Placental epithelial cell (primary cell): ENCODE results near the gene MRPL53. TPM values are rescaled to one million over a fixed set of nuclear protein-coding genes. Genes with fewer than 3 reads are reported as not detected.

Experiments used
- total RNA-seq: library from RNA; depleted of rRNA; stranded (reverse); fragments of >200 nt; gene quantifications from 2 replicates; pipeline ENCODE4 v1.2.3, GENCODE V29; 2012

The MRPL53 gene
- 24.1 and 31.8 TPM in 2 replicates for total RNA-seq

GRCh38 chr2:74472086-74472944, at the start of gene MRPL53:
Gene MRPL53, minus strand, starts transcription at chr2:74472680. Its CDS starts 20 bp downstream, at chr2:74472660.

DNA sequence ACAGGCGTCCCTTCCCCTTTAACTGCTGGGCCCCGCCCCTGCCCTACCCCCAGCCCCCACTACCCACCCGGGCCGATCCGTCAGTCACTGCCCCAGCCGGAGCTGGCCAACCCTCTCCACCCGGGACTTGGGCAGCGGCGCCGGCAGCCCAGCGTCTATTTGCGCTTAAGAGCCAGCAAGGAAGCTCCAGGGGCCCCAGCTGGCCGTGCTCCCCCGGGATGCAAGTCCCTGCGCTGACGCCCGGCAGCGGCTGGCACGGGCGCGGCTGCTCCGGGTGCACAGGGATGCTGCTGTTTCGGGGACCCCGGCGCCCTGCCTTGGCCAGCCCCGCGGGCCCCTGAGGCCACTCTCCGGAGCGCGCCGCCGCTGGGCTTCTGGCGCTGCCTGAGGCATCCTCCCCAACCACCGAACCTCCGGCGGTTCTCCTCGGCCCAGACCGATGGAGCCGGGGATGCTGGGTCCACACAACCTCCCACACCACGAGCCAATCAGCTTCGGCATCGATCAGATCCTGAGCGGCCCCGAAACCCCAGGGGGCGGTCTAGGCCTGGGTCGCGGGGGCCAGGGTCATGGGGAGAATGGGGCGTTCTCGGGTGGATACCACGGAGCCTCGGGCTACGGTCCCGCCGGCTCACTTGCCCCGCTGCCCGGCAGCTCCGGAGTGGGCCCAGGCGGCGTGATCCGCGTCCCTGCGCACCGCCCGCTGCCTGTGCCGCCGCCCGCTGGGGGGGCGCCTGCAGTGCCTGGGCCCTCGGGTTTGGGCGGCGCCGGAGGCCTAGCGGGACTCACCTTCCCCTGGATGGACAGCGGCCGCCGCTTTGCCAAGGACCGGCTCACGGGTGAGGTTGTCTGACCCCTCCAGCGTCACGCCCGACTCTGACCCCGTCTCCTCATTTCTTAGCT, 42.1 kb upstream of the MRPL53 start, which contains the start of gene TLX2:
Gene TLX2 (plus strand): TSS at position 83 of the 903 bp plus-strand sequence. CDS start 357 bp downstream, at position 440.

GRCh38 chr2:74507145-74507925, 34.9 kb upstream of the MRPL53 start, which contains the start of gene PCGF1:
Gene PCGF1, minus strand, starts transcription at chr2:74507695. Its CDS starts 27 bp downstream, at chr2:74507668.

DNA sequence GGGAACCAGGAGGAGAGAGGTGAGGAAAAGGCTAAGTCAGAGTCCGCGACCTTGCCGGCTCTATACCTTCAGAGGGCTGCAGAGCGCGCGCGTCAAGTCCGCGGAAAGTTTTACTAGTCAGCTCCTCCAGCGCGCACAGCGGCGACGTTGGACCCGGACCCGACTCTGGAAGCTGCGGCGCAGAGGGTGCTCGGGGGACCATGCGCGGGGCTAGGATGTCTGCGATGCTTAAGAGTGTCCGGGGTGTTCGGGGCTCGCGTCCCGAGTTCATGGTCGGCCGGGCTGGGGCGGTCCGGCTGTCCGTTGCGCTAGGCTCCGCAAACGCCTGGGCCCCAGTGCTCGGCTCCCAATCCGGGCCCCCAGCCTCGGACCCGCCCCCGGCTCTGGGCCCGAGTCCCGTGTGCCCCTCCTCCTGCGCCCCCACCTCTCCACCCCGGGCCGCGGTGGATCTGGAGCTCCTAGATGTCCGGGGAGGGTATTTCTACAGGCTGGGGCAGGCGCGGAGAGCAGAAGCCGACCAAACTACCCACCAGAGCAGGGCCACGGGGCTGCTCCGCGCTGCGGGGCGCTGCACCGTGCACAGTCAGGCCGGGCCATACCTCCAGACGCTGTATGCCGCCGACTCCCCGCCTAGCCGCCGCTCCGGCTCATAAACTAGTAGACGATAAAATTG, 26.9 kb upstream of the MRPL53 start, which contains the start of gene LBX2:
Gene LBX2 (minus strand): TSS at position 337 of the 673 bp plus-strand sequence. CDS start 66 bp downstream, at position 271.

GRCh38 chr2:74482801-74483674, 10.6 kb upstream of the MRPL53 start, which contains the start of the genes CCDC142 and TTC31:
Gene CCDC142, minus strand, starts transcription at chr2:74482998. Its CDS starts 161 bp downstream, at chr2:74482837.
Gene TTC31, plus strand, starts transcription at chr2:74483081. Its CDS starts 15 bp downstream, at chr2:74483096.

DNA sequence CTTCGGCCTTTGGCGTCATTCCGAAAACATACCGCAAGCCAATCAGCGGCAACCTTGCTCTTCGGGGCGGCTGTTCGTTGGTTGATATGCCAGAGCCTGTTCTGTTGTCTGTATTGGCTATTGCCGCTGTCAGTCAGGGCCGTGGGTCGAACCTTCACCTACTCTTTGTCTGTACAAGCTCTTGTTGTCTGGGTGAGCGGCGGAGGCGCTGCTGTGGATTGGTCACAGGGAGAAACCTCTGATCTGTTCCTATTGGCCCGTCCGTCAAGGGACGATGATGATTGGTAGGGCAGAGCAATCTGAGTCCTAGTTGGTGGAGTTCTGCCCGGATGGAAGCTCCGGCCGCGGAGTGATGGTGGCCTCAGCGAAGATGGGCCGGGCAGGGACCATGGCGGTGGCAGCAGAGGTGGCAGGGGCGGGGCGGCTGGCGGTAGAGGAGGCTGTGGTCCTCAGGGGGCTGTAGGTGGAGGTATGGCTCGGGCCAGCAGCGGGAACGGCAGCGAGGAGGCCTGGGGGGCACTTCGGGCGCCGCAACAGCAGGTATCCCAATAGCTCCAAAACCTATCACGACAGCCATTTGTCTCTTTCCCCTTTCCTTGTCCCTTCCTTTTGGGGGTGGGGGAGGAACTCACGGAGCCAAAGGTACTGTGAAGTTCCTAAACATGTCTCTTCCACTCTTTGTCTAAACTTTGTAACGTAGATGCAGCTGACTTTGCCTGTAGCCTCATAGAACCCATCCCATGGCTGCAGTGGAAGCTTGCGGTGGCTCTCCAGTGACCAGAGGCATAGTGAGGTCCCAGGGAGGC, 14.1 kb downstream of the MRPL53 start, which contains the start of gene WBP1:
Gene WBP1 (plus strand): TSS at position 307 of the 806 bp plus-strand sequence. CDS start 165 bp downstream, at position 472.

GRCh38 chr2:74454654-74455511, 17.6 kb downstream of the MRPL53 start, which contains the start of gene INO80B:
Gene INO80B, plus strand, starts transcription at chr2:74455087. Its CDS starts 30 bp downstream, at chr2:74455117.

GRCh38 chr2:74441690-74442482, 30.6 kb downstream of the MRPL53 start, which contains the start of gene RTKN:
Gene RTKN, minus strand, starts transcription at chr2:74441937. Its CDS starts 121 bp downstream, at chr2:74441816.

Other genes starting within 250 kb of the MRPL53 start
- 1.2 and 1.6 TPM in 2 replicates for gene SLC4A5, start 129.3 kb downstream of the MRPL53 start, total RNA-seq
- gene DCTN1, start 92.4 kb downstream of the MRPL53 start, total RNA-seq = 135 and 148 TPM in 2 replicates
- gene C2orf81, start 51.1 kb downstream of the MRPL53 start, total RNA-seq = 3.1 and 4.1 TPM in 2 replicates
- 27.9 and 43.5 TPM in 2 replicates for gene WDR54, start 51.0 kb downstream of the MRPL53 start, total RNA-seq
- 76.2 and 119 TPM in 2 replicates for gene RTKN, start 30.7 kb downstream of the MRPL53 start, total RNA-seq
- gene INO80B, start 17.6 kb downstream of the MRPL53 start, total RNA-seq = 15.7 and 18.1 TPM in 2 replicates
- gene WBP1, start 14.2 kb downstream of the MRPL53 start, total RNA-seq = 74.5 and 130 TPM in 2 replicates
- 55.7 and 92.6 TPM in 2 replicates for gene MOGS, start 7.3 kb downstream of the MRPL53 start, total RNA-seq
- gene CCDC142, start 10.3 kb upstream of the MRPL53 start, total RNA-seq = 28.7 and 43.6 TPM in 2 replicates
- gene TTC31, start 10.4 kb upstream of the MRPL53 start, total RNA-seq = 20.4 and 23.6 TPM in 2 replicates
- 1.8 and 7.9 TPM in 2 replicates for gene LBX2, start 26.9 kb upstream of the MRPL53 start, total RNA-seq
- gene PCGF1, start 35.0 kb upstream of the MRPL53 start, total RNA-seq = 19.6 and 22.9 TPM in 2 replicates
- not detected in 2 replicates for gene TLX2, start 41.8 kb upstream of the MRPL53 start, total RNA-seq
- gene DQX1, start 53.6 kb upstream of the MRPL53 start, total RNA-seq = 0.33 and 0.39 TPM in 2 replicates
- gene AUP1, start 57.0 kb upstream of the MRPL53 start, total RNA-seq = 71.5 and 128 TPM in 2 replicates
- gene HTRA2, start 57.3 kb upstream of the MRPL53 start, total RNA-seq = 34.9 and 40.0 TPM in 2 replicates
- 0.39 TPM in 1 of 2 replicates, not detected in the other for gene LOXL3, start 81.3 kb upstream of the MRPL53 start, total RNA-seq
- gene DOK1, start 82.0 kb upstream of the MRPL53 start, total RNA-seq = 4.9 and 5.5 TPM in 2 replicates
- 0.39 and 0.43 TPM in 2 replicates for gene M1AP, start 175.7 kb upstream of the MRPL53 start, total RNA-seq
- 4.3 and 5.1 TPM in 2 replicates for gene SEMA4F, start 181.6 kb upstream of the MRPL53 start, total RNA-seq